Kidney (tissue), 14 donors: Measurements from ENCODE around the gene SLC35A4. TPM values are rescaled to one million over a fixed set of nuclear protein-coding genes. Genes with fewer than 3 reads are reported as not detected.

Experiments
- DNase-seq, 5 donors: peaks; one replicate each; pipeline ENCODE4 v3.0.0-alpha.2; 2013 to 2020
- FAIRE-seq: peaks from 2 replicates; lab custom pipeline; 2012; peaks lifted over from hg19 to GRCh38; lab: Jason Lieb, UNC
- H3K27ac ChIP-seq, 2 donors: one replicate each; pipeline ENCODE4 v1.7.0; 2013; ENCODE audit warnings: low read depth in 2 of 2, low read length in 2 of 2, inconsistent platforms in 1 of 2
- H3K27me3 ChIP-seq: one replicate; pipeline ENCODE4 v1.7.1; 2013; ENCODE audit warnings: low read length, inconsistent platforms; ENCODE audit not compliant: control insufficient read depth, insufficient read depth
- H3K36me3 ChIP-seq, 3 donors: one replicate each; pipeline versions ENCODE4 v1.7.0 to v1.7.1; 2013; ENCODE audit warnings: low read length in 3 of 3, control low read depth in 1 of 3, inconsistent platforms in 1 of 3; ENCODE audit not compliant: insufficient read depth in 3 of 3, control insufficient read depth in 2 of 3
- H3K4me1 ChIP-seq, 3 donors: one replicate each; pipeline versions ENCODE4 v1.7.0 to v1.7.1; 2013; ENCODE audit warnings: low read length in 3 of 3, inconsistent platforms in 1 of 3, low read depth in 1 of 3; ENCODE audit not compliant: control insufficient read depth in 2 of 3, insufficient read depth in 2 of 3
- H3K4me3 ChIP-seq, 3 donors: one replicate each; pipeline versions ENCODE4 v1.7.0 to v1.8.1; 2013; ENCODE audit warnings: low read length in 3 of 3, control low read depth in 1 of 3, inconsistent platforms in 1 of 3
- H3K9ac ChIP-seq, 3 donors: one replicate each; pipeline versions ENCODE4 v1.7.0 to v1.7.1; 2013; ENCODE audit warnings: low read length in 3 of 3, control low read depth in 1 of 3, inconsistent platforms in 1 of 3
- H3K9me3 ChIP-seq, 3 donors: one replicate each; pipeline versions ENCODE4 v1.7.0 to v1.7.1; 2013; ENCODE audit warnings: low read length in 3 of 3, control low read depth in 1 of 3, inconsistent platforms in 1 of 3; ENCODE audit not compliant: control insufficient read depth in 2 of 3, insufficient read depth in 1 of 3
- CTCF ChIP-seq: IDR thresholded peaks from 3 replicates; pipeline ENCODE4 v1.5.1; 2012; ENCODE audit warnings: mild to moderate bottlenecking, moderate library complexity, borderline replicate concordance; ENCODE audit not compliant: insufficient read depth; ENCODE audit errors: extremely low read depth
- intact Hi-C: fragments of 100-400 bp; cut with DNase I; formaldehyde crosslinking; loops from one replicate; pipeline ENCODE4 v1.11.1; 2022
- polyA plus RNA-seq: library from polyadenylated mRNA; stranded (reverse); fragments of 350-450 nt; fragmentation: Illumina TruSeq; extraction: RNeasy Lipid Tissue Mini Kit (QIAGEN cat#74804); gene quantifications from one replicate; pipeline ENCODE4 v1.2.3, GENCODE V29; 2014; ENCODE audit warnings: low read depth, low replicate concordance; ENCODE audit not compliant: insufficient read depth
- total RNA-seq: library from RNA; stranded (reverse); fragmentation: NEBNext Ultra II Directional; extraction: Animal tissue kit (Norgen Biotek cat#: 25700); gene quantifications from one replicate; pipeline ENCODE4 v1.2.1, GENCODE V29; 2021
- donor health status: control.
- donor health status: control.
- donor health status: control.
- donor health status: control.
- donor health status: control.
- donor health status: DM: yes; HTN: yes; CAD: no.
- donor health status: Normal renal cell carcinoma (clear cell type).

The SLC35A4 gene
- total and polyA plus RNA-seq, 2 donors from 2014 or later: 71.2 to 89.9 TPM

- Histone ChIP-seq H3K4me1 (peaks cover 0 to 34% (median 17%) of the 10 kb centered on the region in 3 donors), H3K27me3 (no peaks in the 10 kb centered on the region), H3K4me3 (peak overlapping the region; percentile 92 to 96 (median 95)), H3K9me3 (no peaks in the 10 kb centered on the region), H3K9ac (peak overlapping the region; percentile 84 to 95 (median 88)), H3K27ac (peak overlapping the region; percentile 78 to 98), H3K36me3 (peaks cover 0 to 19% (median 13%) of the 10 kb centered on the region in 3 donors)
- DNase-seq: peak in 2 of 5 donors; percentile 16 to 19
- intact Hi-C loops: no loop called here
- no peak for TF ChIP-seq CTCF
- FAIRE-seq: no peak
Measured at GRCh38 chr5:140565024-140565779, 574 bp downstream of the SLC35A4 start.

- TF ChIP-seq CTCF: no peak
- DNase-seq (peak in 1 of 5 donors; percentile 41), FAIRE-seq (no peak)
- peaks cover 0 to 34% (median 17%) of the 10 kb centered on the region in 3 donors for H3K4me1 ChIP-seq
- H3K36me3 ChIP-seq: peaks cover 0 to 19% (median 13%) of the 10 kb centered on the region in 3 donors
- no peaks in the 10 kb centered on the region for H3K9me3 ChIP-seq
- peak overlapping the region in 1 of 3 donors; percentile 84 for H3K9ac ChIP-seq
- peak overlapping the region in 1 of 2 donors; percentile 78 for H3K27ac ChIP-seq
- intact Hi-C loops: no loop called here
- H3K4me3 ChIP-seq: peak overlapping the region in 2 of 3 donors; percentile 92 to 96
- H3K27me3 ChIP-seq: no peaks in the 10 kb centered on the region
Measured at GRCh38 chr5:140565780-140566095, 1.1 kb downstream of the SLC35A4 start.

GRCh38 chr5:140566665-140567064 is 2.0 kb downstream of the SLC35A4 start:
- Histone ChIP-seq H3K27ac (no peak overlapping the region), H3K4me3 (no peak overlapping the region), H3K36me3 (peaks cover 0 to 19% (median 13%) of the 10 kb centered on the region in 3 donors), H3K4me1 (peaks cover 0 to 34% (median 17%) of the 10 kb centered on the region in 3 donors), H3K9me3 (no peaks in the 10 kb centered on the region), H3K9ac (no peak overlapping the region), H3K27me3 (no peaks in the 10 kb centered on the region)
- intact Hi-C loops: no loop called here
- TF ChIP-seq CTCF: no peak
- FAIRE-seq (no peak), DNase-seq (peak in 1 of 5 donors; percentile 41)
